Stimulated activated CD8-positive, alpha-beta memory T cell treated with anti-CD3 and anti-CD28 coated beads, Interleukin-7, amount 100 ng/mL, for 24 hours (primary cell): ENCODE results near the gene SORT1.
"Not testable (repeated sequence)": the region's sequence is repeated elsewhere in the genome, so short reads cannot be mapped to it uniquely, and the experiment has no call there.

Source experiments
- DNase-seq: peaks from one replicate; pipeline ENCODE4 v3.0.0-alpha.2; 2020; ENCODE audit warnings: low read depth

SORT1 gene

DNA sequence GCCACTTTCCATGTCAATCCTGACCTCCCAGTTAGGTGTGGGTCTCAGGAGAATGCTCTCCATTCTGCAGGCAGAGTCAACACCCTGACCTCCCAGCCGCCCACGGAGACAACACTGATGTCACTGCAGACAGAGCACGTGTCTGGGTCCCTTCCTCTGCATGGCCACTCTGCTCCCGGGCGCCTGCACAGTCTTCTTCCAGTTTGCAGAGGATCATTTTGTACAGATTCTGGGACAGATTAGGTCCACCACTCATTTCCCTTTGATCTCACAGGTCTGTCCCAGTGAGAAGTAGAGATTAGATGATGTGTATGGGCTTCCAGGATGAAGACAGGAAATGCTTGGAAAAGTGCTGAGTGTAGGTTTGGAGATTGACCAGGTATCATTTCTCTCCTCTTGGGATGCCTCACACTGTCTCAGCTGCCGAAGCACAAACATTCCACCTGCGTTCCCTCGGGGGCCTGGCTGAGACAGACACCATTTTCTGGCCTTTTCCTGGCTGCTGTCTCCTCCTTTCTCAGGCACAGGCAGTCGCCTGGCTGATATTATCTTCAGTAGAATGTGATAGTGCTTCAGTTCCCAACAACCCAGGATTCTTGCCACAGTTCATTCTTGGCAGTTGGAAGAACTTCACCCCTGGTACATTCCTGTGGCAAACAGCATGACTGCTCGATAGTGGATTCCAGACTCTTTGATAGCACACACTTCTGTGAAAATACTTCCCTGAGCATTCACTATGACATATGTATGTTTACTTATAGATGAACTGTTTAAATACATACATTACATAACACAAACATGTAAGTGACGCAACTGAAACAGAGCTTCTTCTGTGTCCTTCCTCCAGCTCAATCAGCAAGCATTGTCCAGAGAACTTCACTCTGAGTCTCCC, 98.8 kb downstream of the SORT1 start:
- no peak for DNase-seq

DNA sequence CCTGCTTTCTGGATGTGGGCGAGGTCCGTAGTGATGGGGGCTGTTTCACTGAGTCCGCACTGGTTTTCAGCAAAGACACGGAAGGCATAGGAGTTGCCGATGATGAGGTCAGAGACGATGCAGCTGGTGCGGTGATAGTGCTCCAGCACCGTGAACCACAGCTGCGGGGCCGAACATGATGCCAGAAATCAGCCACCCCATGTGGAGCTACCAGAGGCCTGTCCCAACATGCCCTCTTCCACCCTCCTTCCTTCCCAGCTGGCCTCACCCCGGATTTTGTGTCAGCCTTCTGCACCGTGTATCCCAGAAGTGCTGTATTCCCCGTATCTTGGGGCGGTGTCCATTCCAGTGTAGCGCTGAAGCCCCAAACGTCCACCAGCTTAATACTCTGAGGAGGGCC, 100.9 kb downstream of the SORT1 start:
- no peak for DNase-seq

DNA sequence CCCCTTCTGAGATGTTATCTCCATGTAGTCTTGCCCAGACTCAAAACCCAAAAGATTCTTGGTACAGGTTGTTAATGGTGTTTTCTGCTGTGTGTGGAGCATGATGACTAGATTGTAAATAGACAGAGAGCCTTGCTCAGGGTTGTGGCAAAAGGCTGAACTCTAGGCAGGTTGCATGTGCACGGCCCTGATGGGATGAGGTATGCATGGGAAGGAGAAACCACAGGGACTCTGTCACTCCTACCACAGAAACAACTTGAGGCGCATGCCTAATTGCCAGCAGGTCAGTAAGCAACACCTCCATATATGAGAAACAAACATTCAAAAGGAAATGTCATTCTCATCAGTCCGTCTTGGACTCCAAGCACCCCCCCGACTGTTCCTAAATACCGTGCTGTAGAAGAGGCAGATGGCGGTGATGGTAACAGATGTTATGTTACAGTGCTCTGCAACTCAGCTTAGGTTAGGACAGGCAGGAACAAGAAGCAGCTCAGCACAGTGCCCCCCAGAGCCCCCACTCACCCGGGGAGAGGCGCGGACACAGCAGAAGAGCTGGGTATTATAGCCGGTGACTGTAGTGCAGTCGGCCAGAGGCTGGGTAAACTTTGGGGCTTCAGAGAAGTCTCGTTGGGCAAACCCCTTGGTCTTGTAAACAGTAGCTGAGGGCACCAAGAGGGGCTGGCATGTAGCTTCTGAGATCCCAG, 101.9 kb downstream of the SORT1 start:
- no peak for DNase-seq

DNA sequence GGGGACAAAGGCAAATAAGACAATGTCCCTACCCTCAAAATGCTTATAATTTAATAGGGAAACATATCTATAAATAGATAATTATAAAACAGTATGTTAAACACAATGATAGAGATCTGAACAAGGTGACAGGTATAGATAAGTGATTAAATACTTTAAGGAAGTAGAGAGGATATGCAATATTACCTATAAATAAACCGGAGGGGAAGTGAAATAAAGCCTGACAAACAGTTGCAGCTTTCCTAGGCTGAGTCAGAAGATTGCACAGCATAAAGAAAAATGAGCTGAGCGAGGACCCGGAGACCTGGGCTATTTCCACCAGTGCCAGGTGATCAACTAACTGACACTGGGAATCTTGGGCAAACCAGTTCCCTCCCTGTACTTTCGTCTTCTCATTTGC, 103.2 kb downstream of the SORT1 start:
- DNase-seq, result no peak

DNA sequence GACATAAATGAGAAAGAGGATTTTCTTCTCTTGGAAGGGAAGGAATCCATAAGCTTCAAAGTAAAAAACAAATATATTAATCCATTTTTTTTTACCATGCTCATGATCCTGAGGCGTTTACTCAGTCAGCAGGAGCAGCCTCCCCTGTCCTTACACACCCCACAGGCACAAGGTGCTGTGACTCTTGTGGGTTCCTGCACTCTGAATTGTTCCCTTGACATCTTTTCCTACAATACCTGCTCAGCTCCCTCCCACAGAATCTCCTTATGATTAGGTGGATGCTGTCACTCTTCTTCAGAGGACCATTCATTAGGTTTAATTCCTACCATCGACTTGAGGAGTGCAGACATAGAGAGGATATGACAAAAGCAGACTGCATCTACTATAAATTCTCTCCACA, 104.7 kb downstream of the SORT1 start:
- no peak for DNase-seq

DNA sequence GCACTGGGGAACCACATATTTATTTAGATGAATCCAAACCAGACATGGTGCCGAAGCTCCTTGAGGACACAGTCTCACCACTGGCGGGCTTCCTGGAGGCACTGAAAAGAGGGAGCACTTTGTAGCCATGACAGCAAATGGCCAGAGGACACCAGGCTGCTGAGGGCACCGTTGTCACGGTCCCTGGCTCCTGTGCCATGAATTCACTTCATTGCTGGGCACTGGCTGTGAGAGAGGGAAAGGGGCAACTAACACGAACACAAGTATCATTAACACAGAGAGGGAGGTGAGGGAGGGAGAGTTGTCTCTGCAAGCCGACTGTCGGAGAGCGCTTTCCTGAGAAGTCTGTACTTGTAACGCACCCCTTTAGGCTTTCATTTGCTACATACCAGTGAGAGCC, 105.4 kb downstream of the SORT1 start:
- no peak for DNase-seq

DNA sequence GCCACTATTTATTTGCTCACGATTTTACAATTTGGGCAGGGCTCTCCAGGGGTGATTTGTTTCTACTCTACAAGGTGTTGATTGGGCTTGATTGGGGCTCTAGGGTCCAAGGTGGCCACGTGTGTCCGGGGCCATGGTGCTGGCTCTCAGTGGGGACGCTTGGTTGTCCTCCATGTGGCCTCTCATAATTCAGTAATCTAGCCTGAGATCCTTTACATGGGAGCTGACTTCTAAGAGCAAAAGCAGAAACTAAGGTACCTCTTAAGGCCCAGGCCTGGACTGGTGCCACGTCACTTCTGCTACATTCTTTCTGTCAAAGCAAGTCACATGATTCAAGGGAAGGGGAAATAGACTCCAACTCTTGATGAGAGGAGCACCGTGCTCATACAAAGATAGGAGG, 106.7 kb downstream of the SORT1 start:
- DNase-seq, result no peak

DNA sequence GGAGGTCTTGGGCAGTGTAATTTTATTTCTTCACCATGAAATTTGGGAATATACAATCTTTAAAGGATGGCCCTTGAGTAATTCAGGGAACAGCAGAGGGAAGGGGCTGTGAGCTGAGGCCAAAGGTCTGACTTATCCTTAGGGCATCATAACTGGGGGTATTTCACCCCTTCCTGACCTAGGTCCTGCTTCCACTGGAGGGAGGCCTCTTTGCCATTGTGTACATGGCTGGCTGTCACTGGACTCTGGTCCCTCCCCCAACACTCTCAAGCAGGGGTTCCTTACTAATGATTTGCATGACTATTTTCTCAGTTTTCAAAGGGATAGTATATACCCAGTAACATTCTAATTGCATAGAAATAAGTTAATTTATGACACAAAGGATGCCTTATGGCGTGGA, 107.6 kb downstream of the SORT1 start:
- DNase-seq, result no peak

DNA sequence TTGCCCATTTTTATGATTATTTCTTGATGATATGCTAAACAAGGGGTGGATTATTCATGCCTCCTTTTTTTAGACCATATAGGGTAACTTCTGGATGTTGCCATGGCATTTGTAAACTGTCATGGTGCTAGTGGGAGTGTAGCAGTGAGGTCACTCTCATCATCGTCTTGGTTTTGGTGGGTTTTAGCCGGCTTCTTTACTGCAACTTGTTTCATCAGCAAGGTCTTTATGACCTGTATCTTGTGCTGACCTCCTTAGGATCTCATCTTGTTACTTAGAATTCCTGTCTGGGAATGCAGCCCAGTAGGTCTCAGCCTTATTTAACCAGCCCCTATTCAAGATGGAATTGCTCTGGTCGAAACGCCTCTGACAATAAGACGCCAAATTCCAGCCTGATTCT, 111.0 kb downstream of the SORT1 start:
- DNase-seq, result not testable (repeated sequence)

DNA sequence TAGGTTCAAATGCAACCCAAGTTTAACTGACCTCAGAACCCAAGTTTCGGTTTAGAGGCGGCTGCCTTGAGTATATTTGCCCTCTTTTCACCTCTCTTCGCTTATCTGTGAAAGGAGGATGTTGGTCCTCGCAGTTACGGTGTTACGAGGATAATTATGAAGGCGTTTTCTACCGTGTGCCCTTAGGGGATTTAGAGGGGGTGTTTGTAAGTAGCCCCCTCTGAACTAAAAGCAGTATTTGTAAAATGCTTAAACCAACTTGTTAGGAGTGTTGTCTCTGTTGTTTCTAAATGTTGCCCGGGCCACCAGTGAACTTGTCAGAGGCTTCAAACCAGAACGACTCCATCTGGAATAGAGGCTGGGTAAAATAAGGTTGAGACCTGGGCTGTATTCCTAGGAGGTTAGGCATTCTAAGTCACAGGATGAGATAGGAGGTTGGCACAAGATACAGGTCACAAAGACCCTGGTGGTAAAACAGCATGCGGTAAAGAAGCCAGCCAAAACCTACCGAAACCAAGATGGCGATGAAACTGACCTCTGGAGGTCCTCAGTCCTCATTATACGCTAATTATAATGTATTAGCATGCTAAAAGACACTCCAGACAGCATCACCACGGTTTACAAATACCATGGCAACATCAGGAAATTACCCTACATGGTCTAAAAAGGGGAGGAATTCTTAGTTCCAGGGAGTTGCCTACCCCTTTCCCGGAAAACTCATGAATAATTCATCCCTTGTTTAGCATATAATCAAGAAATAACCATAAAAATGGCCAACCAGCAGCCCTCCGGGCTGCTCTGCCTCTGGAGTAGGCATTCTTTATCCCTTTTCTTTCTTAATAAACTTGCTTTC, 113.7 kb downstream of the SORT1 start:
- no peak for DNase-seq

DNA sequence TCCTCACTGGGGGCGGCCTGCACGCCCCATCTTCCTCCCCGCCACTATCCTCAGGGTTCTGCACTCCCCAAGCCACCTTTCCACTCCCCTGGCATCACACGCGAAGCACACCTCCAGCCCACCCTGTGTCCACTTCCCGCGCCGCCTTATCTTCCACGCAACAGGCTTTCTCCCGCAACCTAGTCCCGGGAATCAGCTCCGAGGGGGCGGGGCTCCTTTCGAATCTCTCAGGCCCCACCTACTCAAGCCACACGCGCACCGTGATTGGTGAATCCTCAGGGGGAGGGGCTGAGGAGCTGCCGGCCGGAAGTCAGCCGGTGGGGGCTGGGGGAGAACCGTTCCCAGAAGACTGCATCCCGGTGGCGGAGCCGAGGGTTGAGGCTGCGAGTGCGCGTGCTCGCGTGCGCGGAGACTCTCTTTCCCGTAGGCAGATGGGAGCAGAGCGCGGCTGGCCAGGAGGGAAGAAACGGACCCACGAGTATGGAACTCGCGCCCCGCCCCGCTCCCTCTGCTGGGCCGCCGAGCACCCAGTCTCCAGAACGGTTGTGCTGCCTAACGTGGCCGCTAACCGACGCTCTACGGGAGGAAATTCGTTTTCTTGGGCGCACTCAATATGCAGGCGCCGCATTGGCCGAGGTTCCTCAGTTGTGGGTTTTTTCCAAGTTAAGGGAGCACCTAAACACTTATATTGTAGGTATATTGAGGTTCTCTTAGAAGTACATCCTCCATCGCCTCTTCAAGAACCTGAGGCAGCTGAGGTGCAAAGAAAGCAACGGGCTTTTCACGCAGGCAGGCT, 114.6 kb downstream of the SORT1 start, which contains the start of gene PSRC1:
Gene PSRC1, minus strand, starts transcription at position 194 of the 796 bp plus-strand sequence.
- DNase-seq, result peak; percentile 78

DNA sequence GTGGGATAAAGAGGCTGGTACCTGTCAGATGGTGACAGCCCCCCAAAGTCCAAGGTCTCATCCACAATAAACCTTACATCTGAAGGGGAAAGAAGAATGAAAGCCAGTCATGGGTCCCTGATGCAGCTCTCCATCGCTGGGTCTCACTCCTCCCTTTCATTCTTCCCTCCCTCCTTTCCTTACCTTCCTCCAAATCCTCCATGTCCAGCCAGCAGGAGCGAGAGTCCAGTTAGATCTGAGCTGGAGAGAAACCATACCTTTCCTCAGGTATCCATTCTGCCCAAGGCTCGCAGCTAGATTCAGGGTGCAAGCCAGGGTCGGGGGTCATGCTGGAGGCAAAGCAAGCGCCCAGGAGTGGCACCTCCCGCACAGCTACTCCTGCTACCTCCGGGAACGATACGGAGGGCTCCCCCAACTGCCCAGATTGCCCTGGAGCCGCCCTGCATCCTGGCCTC, 115.2 kb downstream of the SORT1 start:
- no peak for DNase-seq

DNA sequence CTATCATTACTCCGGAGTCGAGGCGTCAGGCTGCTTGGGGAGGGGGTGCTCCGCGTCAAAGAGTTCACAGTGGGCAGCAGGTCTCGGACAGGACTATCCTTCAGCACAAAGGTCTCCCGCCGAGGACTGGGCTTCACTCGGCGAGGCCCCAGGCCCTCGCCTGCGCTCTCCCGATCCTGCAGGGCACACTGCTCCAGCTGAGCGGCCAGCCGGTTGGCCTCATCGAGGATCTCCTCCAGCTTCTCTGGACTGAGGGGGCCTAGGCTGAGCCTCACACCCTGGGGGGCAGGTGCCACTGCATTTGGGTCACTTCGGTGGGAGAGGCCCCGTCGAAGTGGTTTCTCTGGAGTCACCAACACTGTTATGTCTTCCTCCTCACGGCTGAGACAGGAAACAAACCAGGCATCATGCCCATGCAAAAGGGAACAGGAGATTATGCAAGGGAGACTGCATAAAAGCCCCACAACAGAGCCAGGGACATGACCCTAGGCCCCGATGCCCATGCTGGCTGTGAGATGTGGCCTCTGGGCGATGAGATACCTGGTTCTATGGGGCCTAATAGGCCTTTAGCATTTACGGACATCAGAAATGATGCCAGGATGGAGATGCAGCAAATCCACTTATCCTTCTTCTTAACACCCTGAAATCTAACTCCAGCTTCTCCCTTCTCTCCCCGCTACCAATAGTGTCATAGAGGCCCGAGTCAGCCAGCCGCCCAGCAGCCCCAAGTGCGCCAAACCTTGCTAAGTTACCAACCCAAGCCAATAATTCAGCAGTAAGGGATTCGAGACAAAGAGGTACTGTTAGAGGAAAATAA, 115.8 kb downstream of the SORT1 start:
- DNase-seq, result no peak

DNA sequence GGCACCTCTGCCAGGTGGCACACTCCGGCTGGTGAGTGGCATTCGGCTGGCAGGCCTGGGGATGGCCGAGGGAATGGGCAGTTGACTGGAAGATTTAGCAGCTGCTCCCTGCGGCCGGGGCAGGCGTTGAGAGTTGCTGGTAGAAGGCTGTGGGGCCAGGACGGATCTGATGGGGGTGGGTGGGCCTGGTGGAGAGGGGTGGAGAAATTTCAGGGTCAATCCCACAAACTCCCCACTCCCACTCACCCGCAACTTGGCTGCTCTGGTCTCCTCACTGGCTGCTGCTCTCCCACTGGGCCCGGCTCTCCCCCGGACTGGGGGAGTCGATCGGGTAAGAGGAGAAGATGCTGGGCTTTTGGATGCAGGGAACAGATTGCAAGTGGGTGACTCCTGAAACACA, 116.9 kb downstream of the SORT1 start:
- no peak for DNase-seq

DNA sequence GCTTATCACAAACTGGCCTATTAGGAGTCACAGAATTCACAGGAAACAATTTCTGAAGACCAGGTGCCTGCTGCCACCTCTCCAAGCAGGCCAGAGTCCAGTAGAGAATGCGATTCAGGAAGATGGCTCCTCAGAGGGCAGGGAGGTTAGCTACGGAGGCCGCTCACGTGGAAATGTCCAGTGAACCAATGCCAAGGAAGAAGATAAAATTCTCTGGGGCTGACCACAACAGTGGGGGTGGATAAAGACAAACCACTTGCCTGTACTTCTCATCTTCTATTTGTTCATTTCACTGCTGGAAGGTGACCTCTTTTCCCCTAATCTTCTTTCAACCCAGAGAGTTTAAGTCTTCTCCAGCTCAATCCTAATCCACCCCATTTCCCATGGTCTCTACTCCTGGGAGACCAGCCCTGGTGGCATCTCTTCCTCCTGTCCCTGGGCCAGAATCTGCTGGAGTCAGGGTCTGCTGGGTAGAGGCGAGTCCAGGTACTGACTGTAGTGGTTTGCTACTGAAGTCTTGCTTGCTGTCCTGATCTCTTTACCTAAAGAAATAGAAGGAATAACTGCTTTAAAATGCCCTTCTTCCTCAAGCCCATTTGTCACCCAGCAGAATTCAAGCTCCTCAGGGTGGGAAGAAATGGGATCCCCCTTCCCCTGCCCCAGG, 118.0 kb downstream of the SORT1 start:
- no peak for DNase-seq

DNA sequence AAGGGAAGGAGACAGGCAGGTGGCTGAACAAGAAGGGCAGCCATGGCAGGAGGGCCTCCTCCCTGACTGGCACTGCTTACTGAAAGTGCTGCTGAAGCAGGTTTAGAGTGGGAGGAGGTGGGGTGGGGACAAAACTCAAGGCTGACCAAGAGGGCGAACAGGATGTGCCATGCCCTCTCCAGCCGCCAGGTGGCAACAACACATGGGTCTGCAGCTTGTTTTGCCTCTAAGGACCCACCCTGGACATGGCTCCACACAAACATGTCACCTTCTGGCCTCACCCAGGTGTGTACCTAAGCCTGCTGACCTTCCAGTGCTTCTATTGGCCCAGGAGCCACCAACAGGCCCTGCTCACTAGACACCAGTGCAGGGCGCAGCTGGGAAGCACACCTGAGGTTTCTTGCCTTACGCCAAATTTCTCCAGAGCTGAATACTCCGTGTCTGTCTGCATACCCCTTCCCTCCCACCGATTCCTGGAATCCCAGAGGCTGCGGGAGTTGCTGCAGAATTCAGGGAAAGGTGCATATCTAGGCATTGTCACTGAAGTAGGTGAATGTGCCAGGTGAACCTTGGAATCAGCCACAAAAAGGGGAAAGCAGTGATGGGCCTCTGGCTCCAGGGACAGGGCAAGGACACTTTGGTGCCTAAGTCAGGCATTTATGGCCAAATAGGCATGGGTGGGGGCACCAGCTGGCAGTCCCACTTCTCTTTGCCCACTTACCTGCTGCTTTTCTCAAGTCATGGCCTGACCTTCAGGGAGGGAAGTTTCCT, 120.1 kb downstream of the SORT1 start:
- peak; percentile 46 for DNase-seq

DNA sequence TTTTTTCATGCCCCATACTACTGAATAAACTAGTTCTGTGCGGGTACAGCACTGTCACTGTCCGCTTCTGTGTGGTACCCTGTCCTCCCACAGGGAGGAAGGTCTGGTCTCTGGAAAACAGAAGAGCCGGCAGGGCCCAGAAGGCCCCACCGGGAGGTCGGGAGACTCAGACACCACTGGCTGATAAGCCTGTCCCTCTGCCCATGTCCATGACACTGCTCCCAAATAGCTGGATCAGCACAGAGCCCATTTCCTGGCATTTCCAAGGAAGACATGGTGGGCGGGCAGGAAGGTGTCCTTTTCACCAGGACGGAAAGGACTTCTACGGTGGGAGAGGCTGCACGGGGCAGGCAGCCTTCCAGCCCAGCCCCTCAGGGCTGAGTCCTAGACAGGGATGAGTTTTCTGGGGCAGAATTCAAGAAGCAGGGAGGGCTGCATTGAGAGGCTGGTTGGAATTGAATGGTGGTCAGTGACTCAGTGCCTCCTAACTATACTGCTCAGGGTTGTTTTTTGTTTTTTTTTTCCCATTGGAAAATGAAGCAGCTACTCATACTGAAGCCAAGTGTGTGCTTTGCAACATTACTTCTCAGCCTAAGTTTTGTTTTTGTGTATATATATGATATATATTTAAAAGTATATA, 121.9 kb downstream of the SORT1 start:
- no peak for DNase-seq

DNA sequence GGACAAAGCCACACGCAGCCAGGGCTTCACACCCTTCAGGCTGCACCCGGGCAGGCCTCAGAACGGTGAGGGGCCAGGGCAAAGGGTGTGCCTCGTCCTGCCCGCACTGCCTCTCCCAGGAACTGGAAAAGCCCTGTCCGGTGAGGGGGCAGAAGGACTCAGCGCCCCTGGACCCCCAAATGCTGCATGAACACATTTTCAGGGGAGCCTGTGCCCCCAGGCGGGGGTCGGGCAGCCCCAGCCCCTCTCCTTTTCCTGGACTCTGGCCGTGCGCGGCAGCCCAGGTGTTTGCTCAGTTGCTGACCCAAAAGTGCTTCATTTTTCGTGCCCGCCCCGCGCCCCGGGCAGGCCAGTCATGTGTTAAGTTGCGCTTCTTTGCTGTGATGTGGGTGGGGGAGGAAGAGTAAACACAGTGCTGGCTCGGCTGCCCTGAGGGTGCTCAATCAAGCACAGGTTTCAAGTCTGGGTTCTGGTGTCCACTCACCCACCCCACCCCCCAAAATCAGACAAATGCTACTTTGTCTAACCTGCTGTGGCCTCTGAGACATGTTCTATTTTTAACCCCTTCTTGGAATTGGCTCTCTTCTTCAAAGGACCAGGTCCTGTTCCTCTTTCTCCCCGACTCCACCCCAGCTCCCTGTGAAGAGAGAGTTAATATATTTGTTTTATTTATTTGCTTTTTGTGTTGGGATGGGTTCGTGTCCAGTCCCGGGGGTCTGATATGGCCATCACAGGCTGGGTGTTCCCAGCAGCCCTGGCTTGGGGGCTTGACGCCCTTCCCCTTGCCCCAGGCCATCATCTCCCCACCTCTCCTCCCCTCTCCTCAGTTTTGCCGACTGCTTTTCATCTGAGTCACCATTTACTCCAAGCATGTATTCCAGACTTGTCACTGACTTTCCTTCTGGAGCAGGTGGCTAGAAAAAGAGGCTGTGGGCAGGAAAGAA, 122.9 kb downstream of the SORT1 start:
- no peak for DNase-seq
